HepG2 (cell line): Measurements from ENCODE around the gene PHF14. TPM values are rescaled to one million over a fixed set of nuclear protein-coding genes. Genes with fewer than 3 reads are reported as not detected.

Source experiments
- ATAC-seq: fragments of 200-7000 bp; cut with Tn5 transposase; 3 replicates; pipeline ENCODE4 v1.9.1; 2020; ENCODE audit warnings: mild to moderate bottlenecking, moderate library complexity
- BruUV-seq: library from RNA; stranded (reverse); fragments of 400-500 nt; replicated peaks from 2 replicates; lab custom pipeline; 2021; lab: Mats Ljungman, UMichigan
- CTCF ChIA-PET: fragments of 300-600 bp; formaldehyde crosslinking; extraction: SDS; loops from one replicate; lab custom pipeline; 2021; ENCODE audit warnings: low total read pairs, inconsistent platforms, low intra/inter-chr PET ratio; lab: Yijun Ruan, JAX
- POLR2A ChIA-PET: fragments of 350-600 bp; sonication (Branson Sonifier 250); formaldehyde crosslinking; loops from one replicate; lab custom pipeline; 2020; ENCODE audit warnings: antibody characterized with exemption, inconsistent platforms; lab: Yijun Ruan, JAX
- DNase-seq: peaks from one replicate; pipeline ENCODE4 v3.0.0-alpha.2; 2015; ENCODE audit warnings: low spot score
- FAIRE-seq: peaks from 3 replicates; lab custom pipeline; 2011; peaks lifted over from hg19 to GRCh38; lab: Jason Lieb, UNC
- H2AFZ ChIP-seq: one replicate; pipeline ENCODE4 v1.6.1; 2011; ENCODE audit warnings: low read length, inconsistent platforms
- H3K27ac ChIP-seq: fragments of 300-600 bp; 3 replicates; pipeline ENCODE4 v1.8.0; 2011; ENCODE audit warnings: mixed run types, mild to moderate bottlenecking, mixed read lengths, low read length, inconsistent platforms; ENCODE audit not compliant: insufficient read depth; ENCODE audit errors: extremely low read length
- H3K27me3 ChIP-seq, 2 experiments: fragments of 200-600 bp in 1 of 2; 2 replicates in 1 of 2; 3 replicates in 1 of 2; pipeline versions ENCODE4 v1.6.0 to v1.8.0; 2011; ENCODE audit warnings: low read length in 2 of 2, mild to moderate bottlenecking in 2 of 2, moderate library complexity in 2 of 2, inconsistent platforms in 1 of 2; ENCODE audit not compliant: insufficient read depth in 2 of 2, control insufficient read depth in 1 of 2
- H3K36me3 ChIP-seq, 2 experiments: fragments of 200-600 bp in 1 of 2; replicated peaks in 1 of 2; 2 replicates in 1 of 2; 3 replicates in 1 of 2; pipeline versions ENCODE4 v1.5.1 to v1.8.0; 2011; ENCODE audit warnings: low read length in 2 of 2, inconsistent platforms in 1 of 2; ENCODE audit not compliant: insufficient read depth in 2 of 2, control insufficient read depth in 1 of 2
- H3K4me1 ChIP-seq: 2 replicates; pipeline ENCODE4 v1.5.1; 2012; ENCODE audit warnings: low read length, inconsistent platforms; ENCODE audit not compliant: insufficient read depth
- H3K4me2 ChIP-seq: 2 replicates; pipeline ENCODE4 v1.6.0; 2011; ENCODE audit warnings: low read depth, low read length, inconsistent platforms
- H3K4me3 ChIP-seq, 3 experiments: fragments of 200-600 bp in 1 of 3; sonication (generic), shearing (Covaris generic) in 1 of 3; replicated peaks in 1 of 3; 2 replicates each; pipeline ENCODE4 v1.5.1; 2011 to 2016; ENCODE audit warnings: low read length in 3 of 3, inconsistent platforms in 2 of 3, low read depth in 2 of 3, mild to moderate bottlenecking in 2 of 3, control low read depth in 1 of 3, mixed read lengths in 1 of 3; ENCODE audit not compliant: insufficient read depth in 1 of 3
- H3K79me2 ChIP-seq: one replicate; pipeline ENCODE4 v1.6.1; 2011; ENCODE audit warnings: low read length, inconsistent platforms; ENCODE audit not compliant: insufficient read depth
- H3K9ac ChIP-seq: 2 replicates; pipeline ENCODE4 v1.6.0; 2011; ENCODE audit warnings: mild to moderate bottlenecking, low read depth, low read length, inconsistent platforms; ENCODE audit not compliant: insufficient read depth
- H3K9me3 ChIP-seq: 2 replicates; pipeline ENCODE4 v1.5.1; 2012; ENCODE audit warnings: mild to moderate bottlenecking, low read length
- H4K20me1 ChIP-seq: 2 replicates; pipeline ENCODE4 v1.6.0; 2011; ENCODE audit warnings: inconsistent platforms, mild to moderate bottlenecking, low read length, moderate library complexity; ENCODE audit not compliant: insufficient read depth
- EP300 ChIP-seq, 3 experiments: sonication (generic) in 1 of 3; formaldehyde crosslinking in 1 of 3; IDR thresholded peaks; 2 replicates each; pipeline versions ENCODE4 v1.5.1 to v1.6.1; 2011 to 2020; ENCODE audit warnings: low read depth in 2 of 3, low read length in 2 of 3, borderline replicate concordance in 1 of 3, improper control_type of control experiment in 1 of 3, mild to moderate bottlenecking in 1 of 3, missing genetic modification reagents in 1 of 3, moderate library complexity in 1 of 3
- GATA4 ChIP-seq: sonication (generic); IDR thresholded peaks from 2 replicates; pipeline ENCODE4 v1.6.1; 2016; ENCODE audit warnings: antibody characterized with exemption, low read depth, borderline replicate concordance
- HCFC1 ChIP-seq: fragments of 150-350 bp; IDR thresholded peaks from 2 replicates; pipeline ENCODE4 v1.6.1; 2014; ENCODE audit warnings: low read depth, low read length
- HNF4A ChIP-seq: sonication (generic); formaldehyde crosslinking; IDR thresholded peaks from 2 replicates; pipeline ENCODE4 v1.4.0; 2020; ENCODE audit warnings: missing genetic modification reagents
- ISL2 ChIP-seq: sonication (generic); formaldehyde crosslinking; IDR thresholded peaks from 2 replicates; pipeline ENCODE4 v1.5.0; 2020; ENCODE audit warnings: missing genetic modification reagents
- KLF9 ChIP-seq: IDR thresholded peaks from 2 replicates; pipeline ENCODE4 v1.6.1; 2016; ENCODE audit warnings: low read depth
- NR2F1 ChIP-seq, 2 experiments: fragments of 450-650 bp in 1 of 2; formaldehyde crosslinking in 1 of 2; IDR thresholded peaks; 2 replicates each; pipeline versions ENCODE4 v1.5.0 to v1.6.1; 2016 to 2020; ENCODE audit warnings: mild to moderate bottlenecking in 1 of 2, missing compliant biosample characterization in 1 of 2, missing genetic modification reagents in 1 of 2, moderate library complexity in 1 of 2
- SRSF9 ChIP-seq: fragments of 200-400 bp; formaldehyde crosslinking; IDR thresholded peaks from 2 replicates; pipeline ENCODE4 v1.6.1; 2018; ENCODE audit warnings: borderline replicate concordance, mild to moderate bottlenecking, low read depth, low read length; ENCODE audit not compliant: insufficient read depth, poor library complexity, severe bottlenecking
- USF2 ChIP-seq, 2 experiments: sonication (generic) in 1 of 2; formaldehyde crosslinking in 1 of 2; IDR thresholded peaks; 2 replicates each; pipeline versions ENCODE4 v1.5.1 to v1.6.1; 2011 to 2020; ENCODE audit warnings: borderline replicate concordance in 1 of 2, low read depth in 1 of 2, low read length in 1 of 2, mild to moderate bottlenecking in 1 of 2, missing genetic modification reagents in 1 of 2, moderate library complexity in 1 of 2
- ZMYM4 ChIP-seq: sonication (generic); formaldehyde crosslinking; IDR thresholded peaks from 2 replicates; pipeline ENCODE4 v1.8.1; 2023; ENCODE audit warnings: mild to moderate bottlenecking, missing genetic modification reagents
- ZNF350 ChIP-seq: sonication (generic); formaldehyde crosslinking; IDR thresholded peaks from 2 replicates; pipeline ENCODE4 v1.4.0; 2020; ENCODE audit warnings: mild to moderate bottlenecking, low read depth, missing genetic modification reagents, borderline replicate concordance
- WGBS: methylation state at CpG from one replicate; pipeline ENCODE4 v1.1.6; 2017; ENCODE audit warnings: low lambda C conversion rate; 5-methylcytosine and 5-hydroxymethylcytosine counted together
- in situ Hi-C: cut with HindIII; loops from 2 replicates; pipeline ENCODE4 v1.10.0; 2017; ENCODE audit warnings: low pct_unique_long_range_greater_than_20kb; ENCODE audit not compliant: extremely low pct_ligation_motif_present
- intact Hi-C: fragments of 100-400 bp; cut with micrococcal nuclease; formaldehyde crosslinking; loops from one replicate; pipeline ENCODE4 v1.10.0; 2022; ENCODE audit not compliant: unreplicated experiment
- polyA plus RNA-seq, 8 experiments: library from polyadenylated mRNA; depleted of rRNA in 3 of 8; stranded (reverse) in 7 of 8; unstranded in 1 of 8; fragments of >200 nt; fragmentation: Illumina TruSeq in 4 of 8; extraction: Trizol in 4 of 8; gene quantifications; 2 replicates each; pipeline versions ENCODE4 v1.2.1 to v1.2.3, GENCODE V29; 2011 to 2016; ENCODE audit warnings: low read depth in 4 of 8, missing spikeins in 1 of 8, mixed read lengths in 1 of 8; ENCODE audit not compliant: insufficient read depth in 1 of 8
- total RNA-seq, 5 experiments: library from RNA; depleted of rRNA; stranded (reverse); fragments of >200 nt; fragmentation: Illumina TruSeq; extraction: Trizol; gene quantifications; 2 replicates each; pipeline ENCODE4 v1.2.3, GENCODE V29; 2016; ENCODE audit warnings: low read depth in 1 of 5
- TF ChIP-seq, protein P1 (sequence below): sonication (generic); formaldehyde crosslinking; IDR thresholded peaks from 2 replicates; pipeline ENCODE4 v1.5.0; 2020; ENCODE audit warnings: mild to moderate bottlenecking, missing genetic modification reagents, borderline replicate concordance
- TF ChIP-seq, protein P2 (sequence below): sonication (generic); formaldehyde crosslinking; IDR thresholded peaks from 2 replicates; pipeline ENCODE4 v1.8.1; 2022; ENCODE audit warnings: low read depth, mild to moderate bottlenecking, missing genetic modification reagents

The PHF14 gene
- total and polyA plus RNA-seq, 2 of the 13 experiments (the other 11 are each of a cell fraction or from before 2014, with no cell fraction given) = 18.9 to 68.7 TPM

DNA sequence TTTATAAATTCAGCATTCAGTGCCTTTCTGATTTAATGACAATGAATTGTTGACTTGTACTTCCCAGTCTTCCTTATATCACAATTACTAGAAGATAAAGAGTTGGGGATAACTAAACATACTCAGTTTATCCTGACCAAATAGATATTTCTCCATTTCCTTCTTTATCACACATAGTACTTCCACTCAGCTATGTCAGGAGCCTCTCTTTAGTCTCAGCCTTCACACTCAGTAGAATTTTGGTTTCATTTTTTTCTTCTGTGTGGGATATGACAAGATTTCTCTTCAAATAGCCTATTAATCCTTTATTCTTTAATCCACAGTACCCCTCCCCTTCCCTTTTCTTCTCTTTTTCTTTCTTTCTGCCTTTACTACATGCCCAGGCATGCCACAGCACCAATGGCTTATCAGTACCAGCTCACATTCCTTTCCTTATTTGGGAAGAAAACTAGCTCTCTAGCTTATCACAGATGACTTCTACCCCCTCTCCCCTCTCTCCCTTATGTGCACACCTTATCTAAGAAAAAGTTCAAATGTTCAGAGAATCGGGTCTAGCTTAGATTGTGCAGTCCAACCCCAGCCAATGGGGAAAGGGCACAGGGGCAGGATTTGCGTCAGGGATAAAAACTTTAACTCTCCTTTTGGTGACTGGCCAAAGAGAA is 109.0 kb downstream of the PHF14 start:
- H3K9me3 ChIP-seq = peaks cover 10% of the 10 kb centered on the region; the same call in 1 of the 2 replicates
- POLR2A ChIA-PET = interaction anchor here (1.1 to 1.5 kb wide), 4 partner anchors 11 to 143 kb away, joined by 3 to 9 read pairs (median 6); partner anchors contain the start of gene PHF14
- no peak for TF ChIP-seq EP300 (IDR thresholded peaks at IDR 0.05; ENCODE audit: low read depth in 2 of 2, low read length in 2 of 2)
- 0 out of 2 replicates have a peak, but pooled peaks have one; percentile 28 for TF ChIP-seq EP300 (CRISPR knock-in tag; IDR thresholded peaks at IDR 0.05; ENCODE audit: borderline replicate concordance)
- TF ChIP-seq, protein P1, sequence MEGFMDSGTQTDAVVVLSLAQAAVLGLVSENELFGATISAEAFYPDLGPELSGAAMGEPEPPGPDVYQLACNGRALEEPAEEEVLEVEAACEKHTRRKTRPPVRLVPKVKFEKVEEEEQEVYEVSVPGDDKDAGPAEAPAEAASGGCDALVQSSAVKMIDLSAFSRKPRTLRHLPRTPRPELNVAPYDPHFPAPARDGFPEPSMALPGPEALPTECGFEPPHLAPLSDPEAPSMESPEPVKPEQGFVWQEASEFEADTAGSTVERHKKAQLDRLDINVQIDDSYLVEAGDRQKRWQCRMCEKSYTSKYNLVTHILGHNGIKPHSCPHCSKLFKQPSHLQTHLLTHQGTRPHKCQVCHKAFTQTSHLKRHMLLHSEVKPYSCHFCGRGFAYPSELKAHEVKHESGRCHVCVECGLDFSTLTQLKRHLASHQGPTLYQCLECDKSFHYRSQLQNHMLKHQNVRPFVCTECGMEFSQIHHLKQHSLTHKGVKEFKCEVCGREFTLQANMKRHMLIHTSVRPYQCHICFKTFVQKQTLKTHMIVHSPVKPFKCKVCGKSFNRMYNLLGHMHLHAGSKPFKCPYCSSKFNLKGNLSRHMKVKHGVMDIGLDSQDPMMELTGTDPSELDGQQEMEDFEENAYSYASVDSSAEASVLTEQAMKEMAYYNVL = peak; percentile 56; the same call in 1 of the 2 replicates
- peak; percentile 95 for TF ChIP-seq ZMYM4 (CRISPR knock-in tag)
- no peak for TF ChIP-seq USF2 (IDR thresholded peaks at IDR 0.05; ENCODE audit: low read depth, low read length)
- TF ChIP-seq USF2 (CRISPR knock-in tag; IDR thresholded peaks at IDR 0.05; ENCODE audit: borderline replicate concordance) = peak; percentile 77; the same call in 1 of the 2 replicates
- no peak for TF ChIP-seq SRSF9
- TF ChIP-seq HNF4A (CRISPR knock-in tag) = peak; percentile 38; the same call in 1 of the 2 replicates
- TF ChIP-seq KLF9 (CRISPR knock-in tag) = no peak
- TF ChIP-seq NR2F1 (CRISPR knock-in tag; IDR thresholded peaks at IDR 0.05) = 0 out of 4 replicates have a peak, but pooled peaks of 1 of the 2 experiments have one; percentile 16
- no peak for TF ChIP-seq ZNF350 (CRISPR knock-in tag)
- TF ChIP-seq, protein P2, sequence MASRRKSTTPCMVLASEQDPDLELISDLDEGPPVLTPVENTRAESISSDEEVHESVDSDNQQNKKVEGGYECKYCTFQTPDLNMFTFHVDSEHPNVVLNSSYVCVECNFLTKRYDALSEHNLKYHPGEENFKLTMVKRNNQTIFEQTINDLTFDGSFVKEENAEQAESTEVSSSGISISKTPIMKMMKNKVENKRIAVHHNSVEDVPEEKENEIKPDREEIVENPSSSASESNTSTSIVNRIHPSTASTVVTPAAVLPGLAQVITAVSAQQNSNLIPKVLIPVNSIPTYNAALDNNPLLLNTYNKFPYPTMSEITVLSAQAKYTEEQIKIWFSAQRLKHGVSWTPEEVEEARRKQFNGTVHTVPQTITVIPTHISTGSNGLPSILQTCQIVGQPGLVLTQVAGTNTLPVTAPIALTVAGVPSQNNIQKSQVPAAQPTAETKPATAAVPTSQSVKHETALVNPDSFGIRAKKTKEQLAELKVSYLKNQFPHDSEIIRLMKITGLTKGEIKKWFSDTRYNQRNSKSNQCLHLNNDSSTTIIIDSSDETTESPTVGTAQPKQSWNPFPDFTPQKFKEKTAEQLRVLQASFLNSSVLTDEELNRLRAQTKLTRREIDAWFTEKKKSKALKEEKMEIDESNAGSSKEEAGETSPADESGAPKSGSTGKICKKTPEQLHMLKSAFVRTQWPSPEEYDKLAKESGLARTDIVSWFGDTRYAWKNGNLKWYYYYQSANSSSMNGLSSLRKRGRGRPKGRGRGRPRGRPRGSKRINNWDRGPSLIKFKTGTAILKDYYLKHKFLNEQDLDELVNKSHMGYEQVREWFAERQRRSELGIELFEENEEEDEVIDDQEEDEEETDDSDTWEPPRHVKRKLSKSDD (CRISPR knock-in tag) = no peak
- TF ChIP-seq ISL2 (CRISPR knock-in tag) = peak; percentile 40; the same call in 1 of the 2 replicates
- TF ChIP-seq HCFC1 = no peak
- peak; percentile 71 for TF ChIP-seq GATA4

More for the DNA sequence above, 109.0 kb downstream of the PHF14 start:
- peaks cover 18% of the 10 kb centered on the region for H3K4me1 ChIP-seq
- peak overlapping the region; percentile 74 for H3K27ac ChIP-seq
- no peak overlapping the region for H3K4me2 ChIP-seq
- H3K27me3 ChIP-seq = no peaks in the 10 kb centered on the region
- FAIRE-seq (no peak), ATAC-seq (peak; percentile 98), DNase-seq (peak; percentile 75)
- 0 out of 2 replicates have a peak overlapping the region, but pooled peaks have one; percentile 4 for H3K9ac ChIP-seq
- no peak overlapping the region for H2AFZ ChIP-seq
- no peaks in the 10 kb centered on the region for H4K20me1 ChIP-seq
- intact Hi-C loops = no loop called here
- BruUV-seq = TSS peak; percentile 86
- H3K4me3 ChIP-seq = no peak overlapping the region
- no peaks in the 10 kb centered on the region for H3K36me3 ChIP-seq
- CTCF ChIA-PET = no interaction called here
- 59% methylated on average over 2 of the region's 2 CpGs for WGBS
- H3K79me2 ChIP-seq = no peaks in the 10 kb centered on the region
- in situ Hi-C loops = no loop called here
